HCT116 (cell line): ENCODE results near the gene USP48. TPM values are rescaled to one million over a fixed set of nuclear protein-coding genes. Genes with fewer than 3 reads are reported as not detected.

Source experiments
- ATAC-seq: fragments of 200-7000 bp; cut with Tn5 transposase; 2 replicates; pipeline ENCODE4 v1.9.1; 2020; ENCODE audit warnings: mild to moderate bottlenecking, moderate library complexity
- BruUV-seq: library from RNA; stranded (reverse); fragments of 400-500 nt; replicated peaks from 2 replicates; lab custom pipeline; 2021; lab: Mats Ljungman, UMichigan
- CTCF ChIA-PET: fragments of 300-600 bp; sonication (Branson Sonifier 250); formaldehyde crosslinking; loops from one replicate; lab custom pipeline; 2021; ENCODE audit warnings: antibody characterized with exemption; lab: Charles Lee
- POLR2A ChIA-PET: fragments of 300-600, 350-600 bp; sonication (Branson Sonifier 250); formaldehyde crosslinking; loops from one replicate; lab custom pipeline; 2021; ENCODE audit warnings: antibody characterized with exemption; lab: Charles Lee
- RAD21 ChIA-PET, 2 experiments: fragments of 300-600 bp; sonication (Branson Sonifier 250); formaldehyde crosslinking; loops; one replicate each; lab custom pipeline; 2023; ENCODE audit warnings: low total read pairs in 2 of 2; ENCODE audit not compliant: uncharacterized antibody in 2 of 2, unreplicated experiment in 2 of 2, low non-redundant PET in 1 of 2; lab: Charles Lee
- DNase-seq: peaks from one replicate; pipeline ENCODE4 v3.0.0-alpha.2; 2010; ENCODE audit warnings: low read depth, low spot score
- H2AFZ ChIP-seq: fragments of 200-600 bp; shearing (Covaris generic), sonication (generic); 2 replicates; pipeline ENCODE4 v1.6.1; 2017; ENCODE audit warnings: low read depth, mixed run types, mixed read lengths, antibody characterized with exemption, low read length; ENCODE audit not compliant: poor library complexity, severe bottlenecking
- H3K27ac ChIP-seq: 2 replicates; pipeline ENCODE4 v1.5.1; 2012; ENCODE audit warnings: low read depth, low read length
- H3K27me3 ChIP-seq: fragments of 200-600 bp; sonication (generic); 2 replicates; pipeline ENCODE4 v1.6.1; 2016; ENCODE audit warnings: mixed run types, low read length, mixed read lengths; ENCODE audit not compliant: insufficient read depth
- H3K36me3 ChIP-seq, 2 experiments: fragments of 200-500 bp in 1 of 2; fragments of 200-600 bp in 1 of 2; sonication (Bioruptor generic) in 1 of 2; sonication (generic) in 1 of 2; 2 replicates each; pipeline versions ENCODE4 v1.5.1 to v1.6.1; 2014 to 2016; ENCODE audit warnings: low read length in 2 of 2, inconsistent platforms in 1 of 2, mixed read lengths in 1 of 2, mixed run types in 1 of 2; ENCODE audit not compliant: insufficient read depth in 2 of 2, control insufficient read depth in 1 of 2
- H3K4me1 ChIP-seq, 2 experiments: fragments of 200-600 bp in 1 of 2; sonication (generic) in 1 of 2; 2 replicates each; pipeline versions ENCODE4 v1.5.1 to v1.6.1; 2012 to 2017; ENCODE audit warnings: low read length in 2 of 2, inconsistent platforms in 1 of 2, mild to moderate bottlenecking in 1 of 2, mixed read lengths in 1 of 2, mixed run types in 1 of 2, moderate library complexity in 1 of 2; ENCODE audit not compliant: insufficient read depth in 2 of 2, control insufficient read depth in 1 of 2
- H3K4me2 ChIP-seq: fragments of 200-600 bp; sonication (generic); 2 replicates; pipeline ENCODE4 v1.6.1; 2017; ENCODE audit warnings: mixed run types, low read length, mixed read lengths
- H3K4me3 ChIP-seq, 2 experiments: fragments of 200-600 bp in 1 of 2; sonication (generic) in 1 of 2; replicated peaks in 1 of 2; 2 replicates each; pipeline ENCODE4 v1.5.1; 2011 to 2016; ENCODE audit warnings: low read length in 2 of 2, control low read depth in 1 of 2, low read depth in 1 of 2, mild to moderate bottlenecking in 1 of 2, mixed read lengths in 1 of 2, mixed run types in 1 of 2
- H3K79me2 ChIP-seq: fragments of 200-600 bp; sonication (generic); 2 replicates; pipeline ENCODE4 v1.6.1; 2017; ENCODE audit warnings: mild to moderate bottlenecking, mixed run types, low read length, moderate library complexity, mixed read lengths; ENCODE audit not compliant: insufficient read depth
- H3K9ac ChIP-seq: fragments of 200-600 bp; sonication (generic); 2 replicates; pipeline ENCODE4 v1.6.1; 2016; ENCODE audit warnings: low read length, mixed read lengths
- H3K9me2 ChIP-seq: fragments of 200-600 bp; sonication (generic), shearing (Covaris generic); 2 replicates; pipeline ENCODE4 v1.6.1; 2017; ENCODE audit warnings: mixed run types, mild to moderate bottlenecking, moderate library complexity; ENCODE audit not compliant: insufficient read depth
- H3K9me3 ChIP-seq, 2 experiments: fragments of 200-500 bp in 1 of 2; fragments of 200-600 bp in 1 of 2; sonication (Bioruptor generic) in 1 of 2; sonication (generic) in 1 of 2; 2 replicates each; pipeline ENCODE4 v1.6.1; 2014 to 2017; ENCODE audit warnings: low read length in 2 of 2, mixed read lengths in 2 of 2, inconsistent platforms in 1 of 2, low read depth in 1 of 2, mild to moderate bottlenecking in 1 of 2, mixed run types in 1 of 2, moderate library complexity in 1 of 2; ENCODE audit not compliant: control insufficient read depth in 1 of 2, insufficient read depth in 1 of 2
- H4K20me1 ChIP-seq: fragments of 200-600 bp; sonication (generic), shearing (Covaris generic); 2 replicates; pipeline ENCODE4 v1.6.1; 2017; ENCODE audit warnings: mixed run types, mild to moderate bottlenecking, moderate library complexity; ENCODE audit not compliant: insufficient read depth
- CBX3 ChIP-seq: IDR thresholded peaks from 2 replicates; pipeline ENCODE4 v1.6.1; 2012; ENCODE audit warnings: low read depth
- CEBPB ChIP-seq: IDR thresholded peaks from 2 replicates; pipeline ENCODE4 v1.6.1; 2012; ENCODE audit warnings: low read depth
- CTCF ChIP-seq, 3 experiments: fragments of 200-600 bp in 1 of 3; sonication (generic) in 1 of 3; IDR thresholded peaks in 2 of 3; conservative IDR thresholded peaks in 1 of 3; 2 replicates each; pipeline ENCODE4 v1.5.1; 2012 to 2017; ENCODE audit warnings: low read depth in 2 of 3, low read length in 2 of 3, antibody characterized with exemption in 1 of 3, borderline replicate concordance in 1 of 3, control low read depth in 1 of 3, mild to moderate bottlenecking in 1 of 3, mixed read lengths in 1 of 3, mixed run types in 1 of 3, moderate library complexity in 1 of 3; ENCODE audit not compliant: insufficient read depth in 1 of 3
- EGR1 ChIP-seq: IDR thresholded peaks from 2 replicates; pipeline ENCODE4 v1.6.1; 2012; ENCODE audit warnings: low read depth
- ELF1 ChIP-seq: IDR thresholded peaks from 2 replicates; pipeline ENCODE4 v1.6.1; 2012; ENCODE audit warnings: low read depth, borderline replicate concordance
- EZH2 ChIP-seq: fragments of 200-600 bp; sonication (generic); IDR thresholded peaks from 2 replicates; pipeline ENCODE4 v1.6.1; 2017; ENCODE audit warnings: antibody characterized with exemption, mixed run types
- EZH2phosphoT487 ChIP-seq: fragments of 200-600 bp; IDR thresholded peaks from 2 replicates; pipeline ENCODE4 v1.6.1; 2018; ENCODE audit warnings: antibody characterized with exemption, borderline replicate concordance
- MAX ChIP-seq: IDR thresholded peaks from 2 replicates; pipeline ENCODE4 v1.6.1; 2012
- POLR2A ChIP-seq: IDR thresholded peaks from 2 replicates; pipeline ENCODE4 v1.7.0; 2011; ENCODE audit warnings: borderline replicate concordance; ENCODE audit not compliant: insufficient read depth, insufficient read length; ENCODE audit errors: extremely low read depth
- POLR2AphosphoS5 ChIP-seq: IDR thresholded peaks from 2 replicates; pipeline ENCODE4 v1.6.1; 2011; ENCODE audit warnings: mild to moderate bottlenecking, low read depth, low read length, moderate library complexity
- RAD21 ChIP-seq: IDR thresholded peaks from 2 replicates; pipeline ENCODE4 v1.6.1; 2012; ENCODE audit warnings: low read depth, mild to moderate bottlenecking
- SIN3A ChIP-seq: IDR thresholded peaks from 2 replicates; pipeline ENCODE4 v1.6.1; 2012; ENCODE audit warnings: low read depth
- SP1 ChIP-seq: IDR thresholded peaks from 2 replicates; pipeline ENCODE4 v1.6.1; 2012; ENCODE audit warnings: low read depth
- SRF ChIP-seq: IDR thresholded peaks from 2 replicates; pipeline ENCODE4 v1.6.1; 2012; ENCODE audit warnings: low read depth
- YY1 ChIP-seq: IDR thresholded peaks from 2 replicates; pipeline ENCODE4 v1.6.1; 2011; ENCODE audit warnings: low read length, low read depth, moderate library complexity, mild to moderate bottlenecking; ENCODE audit not compliant: insufficient replicate concordance; ENCODE audit errors: extremely low read depth
- intact Hi-C: fragments of 100-400 bp; cut with micrococcal nuclease; formaldehyde crosslinking; loops from 2 replicates; pipeline ENCODE4 v1.10.0; 2022
- total RNA-seq: library from RNA; stranded (reverse); gene quantifications from one replicate; pipeline ENCODE4 v1.2.1, GENCODE V29; 2021; ENCODE audit not compliant: unreplicated experiment
- TF ChIP-seq, protein P1 (sequence below): IDR thresholded peaks from 2 replicates; pipeline ENCODE4 v1.6.1; 2011; ENCODE audit warnings: mild to moderate bottlenecking, low read length, moderate library complexity; ENCODE audit not compliant: insufficient replicate concordance; ENCODE audit errors: extremely low read depth

USP48 gene
- total RNA-seq, 1 experiment from 2014 or later = 54.8 TPM

DNA sequence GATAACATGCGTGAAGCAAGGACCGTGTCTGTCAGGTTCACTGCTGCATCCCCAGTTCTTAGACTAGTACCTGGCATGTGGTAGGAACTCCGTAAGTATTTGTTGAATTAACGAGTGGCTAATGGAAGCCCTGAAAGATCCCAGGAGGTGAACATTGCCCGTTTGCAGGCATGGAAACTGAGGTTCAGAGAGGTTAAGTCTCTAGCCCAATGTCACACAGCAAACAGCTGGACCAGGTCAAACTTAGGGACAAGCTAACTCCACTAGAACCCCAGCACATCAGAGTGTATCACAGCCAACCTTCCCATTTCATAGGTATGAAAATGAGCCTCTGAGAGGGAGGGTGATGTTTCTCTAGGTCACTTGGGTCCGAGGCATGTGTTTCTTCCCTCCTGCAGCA lies 141.4 kb downstream of the USP48 start:
- H3K27me3 ChIP-seq = no peaks in the 10 kb centered on the region
- H4K20me1 ChIP-seq = no peaks in the 10 kb centered on the region
- H3K4me1 ChIP-seq = peaks cover 24 to 43% of the 10 kb centered on the region in 2 experiments
- no peak for ATAC-seq
- H3K79me2 ChIP-seq = no peaks in the 10 kb centered on the region
- H3K4me2 ChIP-seq = no peak overlapping the region
- no TSS peak for BruUV-seq
- no peak for DNase-seq
- CTCF ChIA-PET = no interaction called here
- no peak for TF ChIP-seq CEBPB
- no peak for TF ChIP-seq CBX3
- no peak for TF ChIP-seq POLR2A
- no peak for TF ChIP-seq POLR2AphosphoS5
- TF ChIP-seq, all 23 proteins: peak for 0
- Histone ChIP-seq H3K9me2 (no peaks in the 10 kb centered on the region), H3K9me3 (no peaks in the 10 kb centered on the region), H2AFZ (no peak overlapping the region), H3K36me3 (no peaks in the 10 kb centered on the region), H3K4me3 (no peak overlapping the region), H3K9ac (no peak overlapping the region), H3K27ac (no peak overlapping the region)
- POLR2A ChIA-PET = no interaction called here
- RAD21 ChIA-PET = no interaction called here
- intact Hi-C loops = no loop called here

DNA sequence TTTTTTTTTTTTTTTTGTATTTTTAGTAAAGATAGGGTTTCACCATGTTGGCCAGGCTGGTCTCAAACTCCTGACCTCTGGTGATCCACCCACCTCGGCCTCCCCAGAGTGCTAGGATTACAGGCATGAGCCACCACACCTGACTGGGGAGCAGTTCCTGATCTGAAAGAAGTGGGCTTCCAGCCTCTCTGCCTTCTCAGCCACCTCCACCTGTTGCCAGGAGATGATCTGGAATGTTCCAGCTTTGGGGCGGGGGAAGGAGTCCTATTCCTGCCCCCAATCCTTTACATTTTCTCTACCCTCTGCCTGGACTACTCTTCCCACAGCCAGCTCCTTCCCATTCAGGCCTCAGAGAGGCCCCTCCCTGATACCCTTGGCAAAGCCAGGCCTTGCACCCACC lies 141.9 kb downstream of the USP48 start:
- no peaks in the 10 kb centered on the region for H3K9me2 ChIP-seq
- ChIA-PET POLR2A (no interaction called here), CTCF (no interaction called here), RAD21 (no interaction called here)
- H3K9me3 ChIP-seq = no peaks in the 10 kb centered on the region
- H3K27ac ChIP-seq = no peak overlapping the region
- no peaks in the 10 kb centered on the region for H4K20me1 ChIP-seq
- no peak overlapping the region for H3K9ac ChIP-seq
- H3K4me1 ChIP-seq = peaks cover 24 to 43% of the 10 kb centered on the region in 2 experiments
- H3K4me2 ChIP-seq = no peak overlapping the region
- ATAC-seq (no peak), DNase-seq (no peak)
- no peaks in the 10 kb centered on the region for H3K27me3 ChIP-seq
- H3K4me3 ChIP-seq = no peak overlapping the region
- no peaks in the 10 kb centered on the region for H3K36me3 ChIP-seq
- intact Hi-C loops = no loop called here
- H3K79me2 ChIP-seq = no peaks in the 10 kb centered on the region
- no TSS peak for BruUV-seq
- no peak overlapping the region for H2AFZ ChIP-seq
- TF ChIP-seq YY1 (no peak), EZH2phosphoT487 (no peak), EGR1 (no peak), CEBPB (no peak), EZH2 (no peak), POLR2AphosphoS5 (no peak), MAX (no peak), SIN3A (no peak), RAD21 (no peak), SP1 (no peak), SRF (no peak), ELF1 (no peak), CTCF (IDR thresholded peaks at IDR 0.05 in 2 of 3, conservative IDR thresholded peaks at IDR 0.05 in 1 of 3; ENCODE audit: borderline replicate concordance in 1 of 3, insufficient read depth in 1 of 3, low read depth in 2 of 3, low read length in 2 of 3) (no peak)
- TF ChIP-seq, protein P1, sequence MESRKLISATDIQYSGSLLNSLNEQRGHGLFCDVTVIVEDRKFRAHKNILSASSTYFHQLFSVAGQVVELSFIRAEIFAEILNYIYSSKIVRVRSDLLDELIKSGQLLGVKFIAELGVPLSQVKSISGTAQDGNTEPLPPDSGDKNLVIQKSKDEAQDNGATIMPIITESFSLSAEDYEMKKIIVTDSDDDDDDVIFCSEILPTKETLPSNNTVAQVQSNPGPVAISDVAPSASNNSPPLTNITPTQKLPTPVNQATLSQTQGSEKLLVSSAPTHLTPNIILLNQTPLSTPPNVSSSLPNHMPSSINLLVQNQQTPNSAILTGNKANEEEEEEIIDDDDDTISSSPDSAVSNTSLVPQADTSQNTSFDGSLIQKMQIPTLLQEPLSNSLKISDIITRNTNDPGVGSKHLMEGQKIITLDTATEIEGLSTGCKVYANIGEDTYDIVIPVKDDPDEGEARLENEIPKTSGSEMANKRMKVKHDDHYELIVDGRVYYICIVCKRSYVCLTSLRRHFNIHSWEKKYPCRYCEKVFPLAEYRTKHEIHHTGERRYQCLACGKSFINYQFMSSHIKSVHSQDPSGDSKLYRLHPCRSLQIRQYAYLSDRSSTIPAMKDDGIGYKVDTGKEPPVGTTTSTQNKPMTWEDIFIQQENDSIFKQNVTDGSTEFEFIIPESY = no peak
